Stimulated activated CD8-positive, alpha-beta memory T cell treated with anti-CD3 and anti-CD28 coated beads, Interleukin-4, amount 100 ng/mL, for 4 hours (primary cell): ENCODE data around the gene DKC1.

Source experiments
- DNase-seq, 2 donors: peaks; one replicate each; pipeline ENCODE4 v3.0.0-alpha.2; 2020; ENCODE audit warnings: low read depth in 2 of 2, low spot score in 1 of 2

Gene DKC1

DNA sequence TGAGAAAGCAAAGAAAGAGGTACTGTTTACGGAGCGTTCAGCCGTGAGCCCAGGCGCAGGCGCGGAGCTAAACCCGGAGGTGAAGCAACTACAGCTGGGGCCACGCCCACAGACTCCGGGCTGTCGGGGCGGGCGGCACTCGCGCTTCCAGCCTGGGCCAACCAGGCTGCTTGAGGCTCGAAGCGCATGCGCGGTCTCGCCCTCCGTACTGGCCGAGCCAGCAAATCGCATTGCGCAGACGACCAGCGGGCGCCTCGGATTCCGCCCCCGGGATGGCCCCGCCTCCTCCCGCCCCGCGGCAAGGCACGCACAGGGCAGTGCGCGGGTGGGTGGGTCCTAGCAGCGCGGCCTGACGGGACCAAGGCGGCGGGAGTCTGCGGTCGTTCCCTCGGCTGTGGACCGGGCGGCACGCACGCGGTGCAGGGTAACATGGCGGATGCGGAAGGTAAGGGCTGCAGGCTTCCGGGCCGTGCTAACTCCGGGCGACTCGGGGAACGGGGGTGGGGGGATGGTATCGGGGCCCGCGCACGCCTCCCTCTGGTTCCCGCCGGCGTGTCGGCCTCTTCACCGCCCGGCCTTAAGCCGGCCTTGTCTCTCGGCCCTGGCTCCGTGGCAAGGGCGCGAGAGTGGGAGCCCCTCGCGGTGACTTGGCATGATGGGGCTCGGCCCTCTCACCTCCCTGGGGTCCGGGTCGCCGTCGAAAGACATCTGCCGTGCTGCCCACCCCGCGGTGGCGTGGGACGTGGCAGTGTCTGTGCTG lies at the start of gene DKC1:
Gene DKC1, plus strand, starts transcription at position 328 of the 760 bp plus-strand sequence. Its CDS starts 102 bp downstream, at position 430.
- DNase-seq, result peak; percentile 73 to 90

DNA sequence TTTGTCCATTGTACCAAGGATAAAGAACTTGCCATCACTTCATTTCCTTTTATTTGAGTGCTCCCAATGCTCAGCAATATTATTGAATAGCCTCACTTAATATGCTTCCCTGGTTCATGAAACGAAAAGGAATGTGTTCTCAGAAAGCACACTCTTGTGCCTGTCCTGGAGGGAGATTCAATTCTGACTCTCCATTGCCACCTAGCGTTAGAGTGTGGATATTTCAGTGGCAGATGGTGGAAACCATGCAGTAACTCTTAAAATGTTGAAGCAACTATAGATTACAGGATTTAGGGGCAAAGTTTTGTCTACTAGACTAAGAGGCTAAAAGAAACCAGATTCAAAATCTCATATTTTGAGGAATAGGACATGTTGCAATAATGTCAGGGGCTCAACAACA lies 47.7 kb upstream of the DKC1 start:
- no peak for DNase-seq

DNA sequence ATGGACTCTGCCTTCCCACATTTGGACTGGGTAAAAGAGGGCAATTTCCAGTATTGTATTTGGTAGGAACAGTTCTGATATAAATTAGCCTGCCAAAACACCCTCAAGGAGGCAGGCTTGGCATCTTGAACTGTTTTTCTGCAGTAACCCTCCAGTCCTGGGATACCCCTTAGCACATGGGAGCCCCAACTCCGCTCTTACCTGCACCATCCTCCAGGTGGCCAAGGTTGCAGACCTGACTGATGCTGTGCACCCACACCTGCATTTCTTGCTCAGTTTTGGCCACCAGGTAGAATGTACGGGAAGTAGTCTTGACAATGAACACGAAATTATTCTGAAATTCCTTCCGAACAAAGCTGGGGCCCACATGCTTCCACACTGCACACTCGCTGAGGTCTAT lies 46.8 kb upstream of the DKC1 start:
- no peak for DNase-seq

- DNase-seq, result no peak
These were observed 44.8 kb upstream of the DKC1 start for GRCh38 chrX:154717824-154718223.

- DNase-seq, result no peak
These were observed 44.0 kb upstream of the DKC1 start for GRCh38 chrX:154718616-154719015.

DNA sequence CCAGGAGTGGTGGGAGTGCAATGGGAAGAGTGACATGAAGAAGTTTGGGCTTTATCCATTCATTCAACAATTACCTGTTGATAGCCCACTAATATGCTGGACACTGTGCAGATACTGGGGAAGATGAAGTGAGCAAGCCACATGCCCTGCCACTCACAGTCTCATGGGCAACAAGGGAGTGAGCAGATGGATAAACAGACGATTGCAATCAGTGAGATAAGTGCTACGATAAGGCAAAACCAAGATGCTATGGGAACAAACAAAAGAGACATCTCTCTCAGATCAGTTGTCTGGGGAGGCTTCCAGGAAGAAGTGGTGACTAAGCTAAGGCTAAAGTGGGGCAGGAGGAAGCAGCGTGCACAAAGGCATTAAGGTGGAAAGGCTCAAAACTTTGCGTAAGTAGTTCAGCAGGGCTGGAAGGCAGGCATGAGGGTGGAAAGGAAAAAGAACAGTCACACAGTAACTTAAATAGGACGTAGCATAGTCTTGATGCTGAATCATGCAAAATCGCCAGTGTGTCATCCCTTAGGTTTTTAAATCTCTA lies 43.5 kb upstream of the DKC1 start:
- DNase-seq, result no peak

DNA sequence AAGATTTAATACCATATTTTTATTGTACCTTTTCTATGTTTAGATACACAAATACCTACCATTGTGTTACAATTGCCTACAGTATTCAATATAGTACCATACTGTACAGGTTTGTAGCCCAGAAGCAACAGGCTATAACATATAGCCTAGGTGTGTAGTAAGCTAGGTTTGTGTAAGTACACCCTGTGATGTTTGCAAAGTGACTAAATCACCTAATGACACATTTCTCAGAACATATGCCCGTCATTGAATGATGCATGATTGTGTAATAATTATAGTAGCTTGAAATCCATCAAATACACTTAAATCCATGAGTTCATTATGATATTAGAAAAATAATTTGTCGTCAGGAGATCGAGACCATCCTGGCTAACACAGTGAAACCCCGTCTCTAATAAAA lies 42.6 kb upstream of the DKC1 start:
- DNase-seq, result no peak

DNA sequence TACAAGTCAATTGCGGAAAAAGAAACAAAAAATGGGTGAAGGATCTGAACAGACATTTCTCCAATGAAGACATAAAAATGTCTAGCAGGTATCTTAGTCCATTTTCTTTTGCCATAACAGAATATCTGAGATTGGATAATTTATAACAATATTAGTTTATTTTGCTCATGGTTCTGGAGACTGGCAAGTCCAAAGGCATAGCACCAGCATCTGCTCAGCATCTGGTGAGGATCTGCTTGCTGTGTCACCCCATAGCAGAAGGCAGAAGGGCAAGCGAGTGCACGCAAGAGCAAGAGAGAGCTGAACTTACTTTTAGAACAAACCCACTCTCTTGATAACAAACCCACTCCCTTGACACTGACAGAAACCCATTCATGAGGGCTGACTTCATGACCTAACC lies 41.5 kb upstream of the DKC1 start:
- no peak for DNase-seq

DNA sequence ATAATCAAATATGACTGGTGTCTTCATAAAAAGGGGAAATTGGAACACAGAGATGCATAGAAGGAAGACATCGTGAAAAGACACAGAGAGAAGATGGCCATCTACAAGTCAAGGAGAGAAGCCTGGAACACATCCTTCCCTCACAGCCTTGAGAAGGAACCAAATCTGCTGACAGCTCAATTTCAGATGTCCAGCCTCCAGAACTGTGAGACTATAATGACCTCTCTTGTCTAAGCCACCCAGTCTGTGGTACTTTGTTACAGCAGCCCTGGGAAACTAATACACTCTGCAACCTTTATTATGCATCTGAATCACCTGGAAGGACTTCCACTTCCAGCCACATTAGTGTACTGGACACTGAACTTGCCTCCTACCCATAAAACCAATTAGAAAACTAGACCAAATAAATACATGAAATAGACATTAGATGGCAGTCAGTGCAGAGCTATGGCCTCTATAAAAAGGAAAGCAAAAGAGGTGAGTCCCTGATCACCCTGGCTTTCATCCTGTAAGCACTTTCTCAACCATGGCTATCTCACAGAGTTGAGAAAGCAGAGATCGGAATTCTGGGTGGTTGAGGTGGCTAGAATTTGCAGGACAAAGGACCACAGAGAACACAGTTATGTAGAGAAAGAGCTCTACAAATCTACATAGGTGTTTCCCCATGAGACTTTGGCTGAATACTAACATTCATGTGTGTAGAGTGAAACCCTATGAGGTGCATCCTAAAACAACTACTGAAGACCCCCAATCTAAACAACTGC lies 37.5 kb upstream of the DKC1 start:
- no peak for DNase-seq

DNA sequence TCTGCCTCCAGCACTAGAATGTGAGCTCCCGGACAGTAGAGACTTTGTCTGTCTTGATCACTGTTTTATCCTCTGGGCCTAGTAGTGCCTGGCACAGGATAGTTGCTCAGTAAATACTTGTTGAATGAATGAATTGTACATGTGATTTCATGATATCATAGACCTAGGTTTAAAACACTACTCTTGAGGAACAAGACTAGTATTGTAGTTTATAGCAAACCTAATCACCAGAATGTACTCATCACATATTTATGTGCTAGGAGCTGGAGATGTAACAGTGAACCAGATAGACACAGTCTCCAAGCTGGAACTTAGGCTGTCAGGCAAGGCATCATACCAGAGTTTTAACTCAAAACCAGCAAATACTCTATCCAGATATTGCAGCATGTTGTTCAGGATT lies 35.2 kb upstream of the DKC1 start:
- DNase-seq, result no peak

GRCh38 chrX:154727871-154728270 lies 34.8 kb upstream of the DKC1 start:
- no peak for DNase-seq

GRCh38 chrX:154728431-154729190 lies 34.1 kb upstream of the DKC1 start:
- no peak for DNase-seq

DNA sequence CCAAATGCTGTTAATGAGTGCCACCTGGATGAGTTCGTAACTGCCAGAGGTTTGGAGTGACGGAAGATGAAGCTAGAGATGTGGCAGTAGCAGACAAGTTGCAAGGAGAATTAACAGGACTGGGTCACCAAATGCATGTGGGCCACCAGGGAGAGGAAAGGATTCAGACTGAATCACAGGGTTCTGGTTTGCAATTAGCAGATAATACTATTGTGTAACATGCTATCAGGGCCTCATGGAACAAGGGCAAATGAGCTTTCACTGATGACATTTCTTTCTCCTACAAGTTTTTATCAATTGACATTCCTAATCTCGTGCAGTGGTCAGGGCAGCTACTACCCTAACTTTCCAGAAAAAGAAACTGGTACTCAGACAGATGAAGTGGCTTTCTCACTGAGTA lies 33.2 kb upstream of the DKC1 start:
- no peak for DNase-seq

DNA sequence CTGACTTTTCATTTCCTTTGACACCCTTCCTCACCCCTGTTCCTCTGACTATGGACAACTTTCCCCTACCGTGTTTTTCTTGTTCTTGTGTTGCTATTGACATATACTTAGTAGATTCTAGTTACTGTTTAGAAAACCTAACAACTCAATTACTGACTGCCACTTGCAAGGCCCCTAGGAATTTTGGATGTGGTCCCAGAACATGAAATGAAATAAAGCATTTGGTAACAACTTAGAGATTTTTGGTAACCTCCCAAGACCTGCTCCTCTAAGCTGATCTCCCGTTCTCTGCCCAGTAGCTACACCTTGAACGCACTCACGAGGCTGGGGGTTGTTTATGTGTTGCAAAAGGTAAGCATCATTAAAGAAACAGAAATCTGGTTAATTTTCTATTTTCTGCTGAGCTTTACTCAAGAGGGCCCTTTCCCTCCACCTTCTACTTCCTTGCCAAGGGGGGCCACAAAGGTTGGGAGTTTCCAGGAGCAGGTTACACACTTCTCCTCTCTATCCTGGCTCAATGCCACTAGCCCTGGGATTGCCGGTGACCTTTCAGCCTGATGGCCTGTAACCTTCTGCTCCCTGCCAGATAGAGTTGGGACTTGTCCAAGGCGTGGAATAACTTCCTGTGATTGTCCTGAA lies 32.3 kb upstream of the DKC1 start:
- DNase-seq, result no peak

DNA sequence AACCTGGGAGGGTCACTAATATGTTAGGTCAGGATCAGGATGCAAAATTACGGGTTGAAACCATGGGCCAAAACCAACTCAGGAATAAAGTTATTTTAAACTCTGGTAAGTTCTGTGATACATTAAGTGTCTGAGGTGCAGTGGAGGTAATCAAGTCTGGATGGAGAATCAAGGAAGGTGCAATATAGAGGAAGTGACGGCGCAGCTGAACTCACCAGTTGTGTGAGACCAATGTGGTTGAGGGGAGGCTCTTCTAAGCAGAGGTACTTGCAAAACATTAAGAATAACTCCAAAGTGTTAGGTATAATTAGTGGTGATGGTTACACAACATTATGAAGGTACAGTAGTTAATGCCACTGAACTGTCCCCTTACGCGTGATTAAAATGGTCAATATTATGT lies 31.5 kb upstream of the DKC1 start:
- DNase-seq, result no peak

GRCh38 chrX:154731881-154732280 lies 30.8 kb upstream of the DKC1 start:
- no peak for DNase-seq

DNA sequence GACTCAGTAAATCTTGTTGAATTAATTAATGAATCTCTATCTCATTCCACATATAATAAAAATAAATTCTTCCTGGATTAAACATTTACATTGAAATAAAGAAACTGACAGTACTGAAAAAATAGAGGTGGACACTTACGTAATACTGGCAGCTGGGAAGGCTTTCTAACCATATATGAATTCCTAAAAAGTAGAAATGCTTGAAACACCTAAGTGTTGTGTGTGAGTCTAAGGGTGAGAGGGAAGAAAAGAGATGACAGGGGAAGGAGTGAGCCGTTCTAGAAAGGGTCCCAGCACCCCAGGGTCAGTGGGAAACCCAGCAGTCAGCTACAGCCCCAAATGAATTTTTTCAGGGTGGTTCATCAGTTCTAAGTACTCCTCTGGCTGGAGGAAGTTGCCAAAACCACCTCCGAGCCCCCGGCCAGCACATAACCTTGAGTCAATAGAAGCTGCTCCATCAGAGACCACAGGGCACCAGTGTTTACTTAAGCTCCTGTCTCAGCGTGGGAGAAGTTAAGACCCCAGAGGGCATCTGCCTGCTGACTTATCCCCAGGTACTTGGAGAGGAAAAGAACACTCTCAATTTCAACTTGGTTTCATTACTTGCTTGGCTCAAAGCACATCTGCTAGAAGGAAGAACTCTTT lies 30.1 kb upstream of the DKC1 start:
- no peak for DNase-seq

- DNase-seq, result no peak
These were observed 29.6 kb upstream of the DKC1 start for GRCh38 chrX:154733066-154733425.

DNA sequence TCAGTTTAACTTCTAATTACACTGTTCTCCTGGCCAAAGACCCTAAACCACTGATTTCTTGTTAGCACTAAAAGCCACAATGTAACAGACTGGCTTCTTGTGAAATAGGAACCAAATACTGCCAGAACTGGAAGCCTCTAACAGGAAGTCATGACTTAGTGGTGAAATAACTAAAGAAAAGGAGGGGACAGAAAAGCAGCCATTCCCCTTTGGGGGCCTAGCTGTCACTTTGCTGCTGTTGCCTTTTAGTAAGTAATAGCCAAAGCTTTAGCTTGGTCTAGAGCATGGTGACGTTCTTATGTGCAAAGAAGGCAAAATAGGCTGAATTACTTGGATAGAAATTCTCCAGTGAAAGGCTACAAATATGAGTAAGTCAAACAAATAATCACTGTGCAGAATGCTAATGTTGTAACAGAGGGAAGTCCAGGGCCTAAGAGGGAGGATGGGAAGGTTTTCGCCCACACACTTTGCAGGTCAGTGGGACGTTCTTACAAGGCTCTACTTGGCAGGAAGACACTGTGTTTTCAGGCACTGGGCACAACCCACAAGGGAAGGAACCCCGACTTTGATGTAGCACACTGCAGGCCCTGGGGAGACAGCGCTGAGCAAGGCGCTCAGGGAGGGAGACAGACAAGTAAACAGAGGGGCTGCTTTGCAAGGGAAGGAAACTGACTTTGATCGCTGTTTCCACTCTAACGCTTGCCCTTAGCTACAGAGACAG lies 28.4 kb upstream of the DKC1 start:
- no peak for DNase-seq
